GM13976 (cell line): ENCODE results near the gene ABHD5.

Source experiments
- DNase-seq: peaks from one replicate; pipeline ENCODE4 v3.0.0; 2012; ENCODE audit warnings: low spot score
- CTCF ChIP-seq: IDR thresholded peaks from 2 replicates; pipeline ENCODE4 v1.5.1; 2012; ENCODE audit warnings: borderline replicate concordance, mild to moderate bottlenecking; ENCODE audit not compliant: insufficient read depth; ENCODE audit errors: extremely low read depth, missing control alignments, control extremely low read depth
- in situ Hi-C: fragments of 300-500 bp; cut with MboI; formaldehyde crosslinking; loops from one replicate; pipeline ENCODE4 v1.12.0; 2022; ENCODE audit warnings: low sequenced_read_pairs, mixed read lengths, inconsistent platforms; ENCODE audit not compliant: unreplicated experiment

Gene ABHD5

GRCh38 chr3:43762451-43762850, 71.7 kb downstream of the ABHD5 start:
- TF ChIP-seq CTCF = no peak
- in situ Hi-C loops = no loop called here
- DNase-seq = no peak

- in situ Hi-C loops = no loop called here
- no peak for TF ChIP-seq CTCF
- DNase-seq = no peak
These were observed 73.3 kb downstream of the ABHD5 start for GRCh38 chr3:43764056-43764455.

GRCh38 chr3:43764471-43764870, 73.7 kb downstream of the ABHD5 start:
- TF ChIP-seq CTCF = no peak
- in situ Hi-C loops = no loop called here
- no peak for DNase-seq

GRCh38 chr3:43765521-43765971, 74.8 kb downstream of the ABHD5 start:
- in situ Hi-C loops = no loop called here
- DNase-seq = no peak
- TF ChIP-seq CTCF = no peak

- no peak for TF ChIP-seq CTCF
- no peak for DNase-seq
- in situ Hi-C loops = no loop called here
These were observed 76.1 kb downstream of the ABHD5 start for GRCh38 chr3:43766672-43767465.

- no peak for TF ChIP-seq CTCF
- in situ Hi-C loops = no loop called here
- no peak for DNase-seq
These were observed 77.7 kb downstream of the ABHD5 start for GRCh38 chr3:43768381-43768973.
